ENCODE results near the gene PDSS1. TPM values are rescaled to one million over a fixed set of nuclear protein-coding genes. Genes with fewer than 3 reads are reported as not detected.
A peak's percentile ranks its signal among the peaks of the same experiment; 100 is the strongest.

PDSS1 gene
- total and polyA plus RNA-seq, 4 donors: 6.0 to 7.6 (median 7.1) TPM

- no peak for TF ChIP-seq SP1 (IDR thresholded peaks at IDR 0.05)
- TF ChIP-seq, protein P1, sequence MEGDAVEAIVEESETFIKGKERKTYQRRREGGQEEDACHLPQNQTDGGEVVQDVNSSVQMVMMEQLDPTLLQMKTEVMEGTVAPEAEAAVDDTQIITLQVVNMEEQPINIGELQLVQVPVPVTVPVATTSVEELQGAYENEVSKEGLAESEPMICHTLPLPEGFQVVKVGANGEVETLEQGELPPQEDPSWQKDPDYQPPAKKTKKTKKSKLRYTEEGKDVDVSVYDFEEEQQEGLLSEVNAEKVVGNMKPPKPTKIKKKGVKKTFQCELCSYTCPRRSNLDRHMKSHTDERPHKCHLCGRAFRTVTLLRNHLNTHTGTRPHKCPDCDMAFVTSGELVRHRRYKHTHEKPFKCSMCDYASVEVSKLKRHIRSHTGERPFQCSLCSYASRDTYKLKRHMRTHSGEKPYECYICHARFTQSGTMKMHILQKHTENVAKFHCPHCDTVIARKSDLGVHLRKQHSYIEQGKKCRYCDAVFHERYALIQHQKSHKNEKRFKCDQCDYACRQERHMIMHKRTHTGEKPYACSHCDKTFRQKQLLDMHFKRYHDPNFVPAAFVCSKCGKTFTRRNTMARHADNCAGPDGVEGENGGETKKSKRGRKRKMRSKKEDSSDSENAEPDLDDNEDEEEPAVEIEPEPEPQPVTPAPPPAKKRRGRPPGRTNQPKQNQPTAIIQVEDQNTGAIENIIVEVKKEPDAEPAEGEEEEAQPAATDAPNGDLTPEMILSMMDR (IDR thresholded peaks at IDR 0.05; ENCODE audit: low read depth, low read length, missing input control): no peak
- TF ChIP-seq FOXA2 (IDR thresholded peaks at IDR 0.05): no peak
- TF ChIP-seq RXRA (IDR thresholded peaks at IDR 0.05): no peak
- TF ChIP-seq NR2F2 (IDR thresholded peaks at IDR 0.05): no peak
- TF ChIP-seq HNF4G (IDR thresholded peaks at IDR 0.05): no peak
- TF ChIP-seq YY1 (IDR thresholded peaks at IDR 0.05): no peak
- no peak for TF ChIP-seq HNF4A (conservative IDR thresholded peaks at IDR 0.05)
- no peak for TF ChIP-seq TAF1 (conservative IDR thresholded peaks at IDR 0.05)
- no peak for TF ChIP-seq EGR1 (IDR thresholded peaks at IDR 0.05; ENCODE audit: low read depth in 2 of 2)
- TF ChIP-seq, protein P2, sequence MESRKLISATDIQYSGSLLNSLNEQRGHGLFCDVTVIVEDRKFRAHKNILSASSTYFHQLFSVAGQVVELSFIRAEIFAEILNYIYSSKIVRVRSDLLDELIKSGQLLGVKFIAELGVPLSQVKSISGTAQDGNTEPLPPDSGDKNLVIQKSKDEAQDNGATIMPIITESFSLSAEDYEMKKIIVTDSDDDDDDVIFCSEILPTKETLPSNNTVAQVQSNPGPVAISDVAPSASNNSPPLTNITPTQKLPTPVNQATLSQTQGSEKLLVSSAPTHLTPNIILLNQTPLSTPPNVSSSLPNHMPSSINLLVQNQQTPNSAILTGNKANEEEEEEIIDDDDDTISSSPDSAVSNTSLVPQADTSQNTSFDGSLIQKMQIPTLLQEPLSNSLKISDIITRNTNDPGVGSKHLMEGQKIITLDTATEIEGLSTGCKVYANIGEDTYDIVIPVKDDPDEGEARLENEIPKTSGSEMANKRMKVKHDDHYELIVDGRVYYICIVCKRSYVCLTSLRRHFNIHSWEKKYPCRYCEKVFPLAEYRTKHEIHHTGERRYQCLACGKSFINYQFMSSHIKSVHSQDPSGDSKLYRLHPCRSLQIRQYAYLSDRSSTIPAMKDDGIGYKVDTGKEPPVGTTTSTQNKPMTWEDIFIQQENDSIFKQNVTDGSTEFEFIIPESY (IDR thresholded peaks at IDR 0.05): no peak
- no peak for TF ChIP-seq JUND (IDR thresholded peaks at IDR 0.05)
- TF ChIP-seq FOXA1 (IDR thresholded peaks at IDR 0.05): no peak
- TF ChIP-seq, protein P3, sequence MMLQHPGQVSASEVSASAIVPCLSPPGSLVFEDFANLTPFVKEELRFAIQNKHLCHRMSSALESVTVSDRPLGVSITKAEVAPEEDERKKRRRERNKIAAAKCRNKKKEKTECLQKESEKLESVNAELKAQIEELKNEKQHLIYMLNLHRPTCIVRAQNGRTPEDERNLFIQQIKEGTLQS (IDR thresholded peaks at IDR 0.05): no peak
- TF ChIP-seq, protein P4, sequence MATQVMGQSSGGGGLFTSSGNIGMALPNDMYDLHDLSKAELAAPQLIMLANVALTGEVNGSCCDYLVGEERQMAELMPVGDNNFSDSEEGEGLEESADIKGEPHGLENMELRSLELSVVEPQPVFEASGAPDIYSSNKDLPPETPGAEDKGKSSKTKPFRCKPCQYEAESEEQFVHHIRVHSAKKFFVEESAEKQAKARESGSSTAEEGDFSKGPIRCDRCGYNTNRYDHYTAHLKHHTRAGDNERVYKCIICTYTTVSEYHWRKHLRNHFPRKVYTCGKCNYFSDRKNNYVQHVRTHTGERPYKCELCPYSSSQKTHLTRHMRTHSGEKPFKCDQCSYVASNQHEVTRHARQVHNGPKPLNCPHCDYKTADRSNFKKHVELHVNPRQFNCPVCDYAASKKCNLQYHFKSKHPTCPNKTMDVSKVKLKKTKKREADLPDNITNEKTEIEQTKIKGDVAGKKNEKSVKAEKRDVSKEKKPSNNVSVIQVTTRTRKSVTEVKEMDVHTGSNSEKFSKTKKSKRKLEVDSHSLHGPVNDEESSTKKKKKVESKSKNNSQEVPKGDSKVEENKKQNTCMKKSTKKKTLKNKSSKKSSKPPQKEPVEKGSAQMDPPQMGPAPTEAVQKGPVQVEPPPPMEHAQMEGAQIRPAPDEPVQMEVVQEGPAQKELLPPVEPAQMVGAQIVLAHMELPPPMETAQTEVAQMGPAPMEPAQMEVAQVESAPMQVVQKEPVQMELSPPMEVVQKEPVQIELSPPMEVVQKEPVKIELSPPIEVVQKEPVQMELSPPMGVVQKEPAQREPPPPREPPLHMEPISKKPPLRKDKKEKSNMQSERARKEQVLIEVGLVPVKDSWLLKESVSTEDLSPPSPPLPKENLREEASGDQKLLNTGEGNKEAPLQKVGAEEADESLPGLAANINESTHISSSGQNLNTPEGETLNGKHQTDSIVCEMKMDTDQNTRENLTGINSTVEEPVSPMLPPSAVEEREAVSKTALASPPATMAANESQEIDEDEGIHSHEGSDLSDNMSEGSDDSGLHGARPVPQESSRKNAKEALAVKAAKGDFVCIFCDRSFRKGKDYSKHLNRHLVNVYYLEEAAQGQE (IDR thresholded peaks at IDR 0.05): no peak
- TF ChIP-seq RAD21 (IDR thresholded peaks at IDR 0.05): no peak
- no peak for TF ChIP-seq MAX (IDR thresholded peaks at IDR 0.05)
- TF ChIP-seq GABPA (IDR thresholded peaks at IDR 0.05 in 1 of 2, conservative IDR thresholded peaks at IDR 0.05 in 1 of 2): no peak
- H3K27ac ChIP-seq (ENCODE audit: low read depth in 1 of 2, low read length in 2 of 2): peak overlapping the region; percentile 82 to 85
- DNase-seq (ENCODE audit: low spot score): no peak
- H3K4me3 ChIP-seq (ENCODE audit: low read depth in 1 of 3, low read length in 3 of 3): peak overlapping the region; percentile 96 to 100 (median 96)
- no peaks in the 10 kb centered on the region for H3K36me3 ChIP-seq (ENCODE audit: control insufficient read depth in 4 of 4, insufficient read depth in 3 of 4, low read depth in 1 of 4, low read length in 3 of 4)
- peak overlapping the region; percentile 20 to 56 for H3K9ac ChIP-seq (ENCODE audit: low read depth in 1 of 2, low read length in 2 of 2)
- 23% methylated on average over 11 of the region's 11 CpGs for WGBS
- no peaks in the 10 kb centered on the region for H3K27me3 ChIP-seq (ENCODE audit: control insufficient read depth in 4 of 4, insufficient read depth in 4 of 4, low read length in 3 of 4)
- H3K4me1 ChIP-seq (ENCODE audit: control insufficient read depth in 4 of 4, insufficient read depth in 4 of 4, low read length in 3 of 4): peaks cover 13 to 40% (median 26%) of the 10 kb centered on the region in 4 donors
- H3K9me3 ChIP-seq (ENCODE audit: control insufficient read depth in 4 of 4, low read length in 3 of 4): no peaks in the 10 kb centered on the region
Measured at GRCh38 chr10:26696786-26697162, 727 bp upstream of the PDSS1 start.

Data from liver (tissue), 9 donors.